Trophoblast cell (in vitro differentiated cells and primary cell): Measurements from ENCODE around the gene RGL1.

Experiments
- DNase-seq, 2 donors: peaks; one replicate each; pipeline ENCODE4 v3.0.0-alpha.2; 2016
- H2AFZ ChIP-seq: 2 replicates; pipeline ENCODE4 v1.6.1; 2013; ENCODE audit warnings: low read length, moderate library complexity, mild to moderate bottlenecking; ENCODE audit not compliant: insufficient read depth, poor library complexity
- H2AK5ac ChIP-seq: 2 replicates; pipeline ENCODE4 v1.6.1; 2013; ENCODE audit warnings: mild to moderate bottlenecking, low read length
- H2BK120ac ChIP-seq: 2 replicates; pipeline ENCODE4 v1.6.1; 2013; ENCODE audit warnings: low read length, mild to moderate bottlenecking, moderate library complexity; ENCODE audit not compliant: insufficient read depth, poor library complexity
- H2BK12ac ChIP-seq: 2 replicates; pipeline ENCODE4 v1.6.1; 2013; ENCODE audit warnings: mild to moderate bottlenecking, low read length, moderate library complexity
- H2BK5ac ChIP-seq: 2 replicates; pipeline ENCODE4 v1.6.1; 2013; ENCODE audit warnings: low read length, low read depth, moderate library complexity, mild to moderate bottlenecking; ENCODE audit not compliant: poor library complexity
- H3K14ac ChIP-seq: 2 replicates; pipeline ENCODE4 v1.6.1; 2013; ENCODE audit warnings: mild to moderate bottlenecking, low read length
- H3K18ac ChIP-seq: 2 replicates; pipeline ENCODE4 v1.6.1; 2013; ENCODE audit warnings: mild to moderate bottlenecking, low read length
- H3K23ac ChIP-seq: 2 replicates; pipeline ENCODE4 v1.6.1; 2013; ENCODE audit warnings: low read length
- H3K27ac ChIP-seq: 2 replicates; pipeline ENCODE4 v1.5.1; 2013; ENCODE audit warnings: low read depth, mild to moderate bottlenecking, inconsistent platforms, low read length, moderate library complexity
- H3K27me3 ChIP-seq: 2 replicates; pipeline ENCODE4 v1.6.1; 2013; ENCODE audit warnings: inconsistent platforms, mild to moderate bottlenecking, low read length, moderate library complexity; ENCODE audit not compliant: insufficient read depth
- H3K36me3 ChIP-seq, 2 experiments: 1 replicate in 1 of 2; 2 replicates in 1 of 2; pipeline ENCODE4 v1.6.1; 2013; ENCODE audit warnings: low read length in 2 of 2, mild to moderate bottlenecking in 2 of 2, moderate library complexity in 1 of 2; ENCODE audit not compliant: insufficient read depth in 2 of 2, control insufficient read depth in 1 of 2
- H3K4ac ChIP-seq: 2 replicates; pipeline ENCODE4 v1.6.1; 2013; ENCODE audit warnings: low read depth, mild to moderate bottlenecking, low read length, moderate library complexity
- H3K4me1 ChIP-seq, 2 experiments: 1 replicate in 1 of 2; 2 replicates in 1 of 2; pipeline ENCODE4 v1.6.1; 2013; ENCODE audit warnings: low read length in 2 of 2, mild to moderate bottlenecking in 2 of 2, moderate library complexity in 1 of 2; ENCODE audit not compliant: insufficient read depth in 2 of 2, control insufficient read depth in 1 of 2
- H3K4me2 ChIP-seq: 2 replicates; pipeline ENCODE4 v1.6.1; 2013; ENCODE audit warnings: inconsistent platforms, mild to moderate bottlenecking, low read length, moderate library complexity
- H3K4me3 ChIP-seq: 2 replicates; pipeline ENCODE4 v1.5.1; 2013; ENCODE audit warnings: mild to moderate bottlenecking, low read depth, low read length, inconsistent platforms
- H3K79me1 ChIP-seq: one replicate; pipeline ENCODE4 v1.6.1; 2013; ENCODE audit warnings: low read length
- H3K79me2 ChIP-seq: 2 replicates; pipeline ENCODE4 v1.6.1; 2013; ENCODE audit warnings: low read length, mild to moderate bottlenecking; ENCODE audit not compliant: control insufficient read depth, insufficient read depth, poor library complexity
- H3K9ac ChIP-seq: 2 replicates; pipeline ENCODE4 v1.6.1; 2013; ENCODE audit warnings: mild to moderate bottlenecking, low read length
- H3K9me3 ChIP-seq: 2 replicates; pipeline ENCODE4 v1.6.1; 2013; ENCODE audit warnings: low read depth, mild to moderate bottlenecking, control low read depth, inconsistent platforms, low read length; ENCODE audit not compliant: insufficient read depth
- H4K12ac ChIP-seq: 2 replicates; pipeline ENCODE4 v1.6.1; 2013; ENCODE audit warnings: low read depth, mild to moderate bottlenecking, low read length, moderate library complexity
- H4K8ac ChIP-seq: 2 replicates; pipeline ENCODE4 v1.6.1; 2013; ENCODE audit warnings: low read depth, mild to moderate bottlenecking, low read length, moderate library complexity
- H4K91ac ChIP-seq: one replicate; pipeline ENCODE4 v1.6.1; 2013; ENCODE audit warnings: low read depth, mild to moderate bottlenecking, low read length, moderate library complexity
- WGBS: extraction: QIAGEN DNeasy Blood & Tissue Kit; methylation state at CpG from one replicate; pipeline ENCODE4 v1.1.7; 2013; ENCODE audit warnings: missing lambda C conversion rate; ENCODE audit not compliant: insufficient read length, insufficient coverage; ENCODE audit errors: extremely low coverage; 5-methylcytosine and 5-hydroxymethylcytosine counted together

The RGL1 gene

GRCh38 chr1:183821889-183822611 is 17.1 kb downstream of the RGL1 start:
- H3K9me3 ChIP-seq: no peaks in the 10 kb centered on the region
- no peak overlapping the region for H3K9ac ChIP-seq
- H3K4me3 ChIP-seq: no peak overlapping the region
- no peak overlapping the region for H2AFZ ChIP-seq
- H3K4ac ChIP-seq: no peak overlapping the region
- H2AK5ac ChIP-seq: no peak overlapping the region
- H2BK120ac ChIP-seq: no peak overlapping the region
- H4K91ac ChIP-seq: no peak overlapping the region
- H2BK5ac ChIP-seq: no peak overlapping the region
- no peaks in the 10 kb centered on the region for H3K27me3 ChIP-seq
- H3K79me1 ChIP-seq: no peaks in the 10 kb centered on the region
- H3K18ac ChIP-seq: no peak overlapping the region
- no peak overlapping the region for H3K27ac ChIP-seq
- H3K4me2 ChIP-seq: no peak overlapping the region
- no peaks in the 10 kb centered on the region for H3K36me3 ChIP-seq
- no peak overlapping the region for H4K12ac ChIP-seq
- peaks cover 0 to 4% of the 10 kb centered on the region in 2 experiments for H3K4me1 ChIP-seq
- DNase-seq: no peak
- H2BK12ac ChIP-seq: no peak overlapping the region
- H3K23ac ChIP-seq: no peak overlapping the region
- WGBS: no CpG with 5 or more reads among the region's 3 CpGs
- H4K8ac ChIP-seq: no peak overlapping the region
- H3K79me2 ChIP-seq: no peaks in the 10 kb centered on the region
- H3K14ac ChIP-seq: no peak overlapping the region

GRCh38 chr1:183824291-183824690 is 19.4 kb downstream of the RGL1 start:
- H3K36me3 ChIP-seq: no peaks in the 10 kb centered on the region
- H3K14ac ChIP-seq: no peak overlapping the region
- H3K27ac ChIP-seq: no peak overlapping the region
- no peak overlapping the region for H3K4ac ChIP-seq
- no peaks in the 10 kb centered on the region for H3K9me3 ChIP-seq
- H3K79me1 ChIP-seq: no peaks in the 10 kb centered on the region
- no CpG with 5 or more reads among the region's 1 CpG for WGBS
- H3K18ac ChIP-seq: no peak overlapping the region
- no peak for DNase-seq
- no peak overlapping the region for H3K9ac ChIP-seq
- H2BK12ac ChIP-seq: no peak overlapping the region
- H4K12ac ChIP-seq: no peak overlapping the region
- H3K27me3 ChIP-seq: no peaks in the 10 kb centered on the region
- no peak overlapping the region for H3K4me3 ChIP-seq
- peaks cover 2% of the 10 kb centered on the region in 2 experiments for H3K4me1 ChIP-seq
- H3K23ac ChIP-seq: no peak overlapping the region
- H3K4me2 ChIP-seq: no peak overlapping the region
- H2BK5ac ChIP-seq: no peak overlapping the region
- H3K79me2 ChIP-seq: no peaks in the 10 kb centered on the region
- H2AK5ac ChIP-seq: no peak overlapping the region
- H4K8ac ChIP-seq: no peak overlapping the region
- H4K91ac ChIP-seq: no peak overlapping the region
- H2BK120ac ChIP-seq: no peak overlapping the region
- H2AFZ ChIP-seq: no peak overlapping the region

GRCh38 chr1:183827801-183828200 is 22.9 kb downstream of the RGL1 start:
- no peak overlapping the region for H2BK5ac ChIP-seq

GRCh38 chr1:183830389-183830788 is 25.5 kb downstream of the RGL1 start:
- no peaks in the 10 kb centered on the region for H3K27me3 ChIP-seq
- H4K12ac ChIP-seq: no peak overlapping the region
- no peak overlapping the region for H4K91ac ChIP-seq
- no peak overlapping the region for H3K14ac ChIP-seq
- H3K36me3 ChIP-seq: no peaks in the 10 kb centered on the region
- H3K9ac ChIP-seq: no peak overlapping the region
- H3K79me2 ChIP-seq: no peaks in the 10 kb centered on the region
- H2BK120ac ChIP-seq: no peak overlapping the region
- H2AK5ac ChIP-seq: no peak overlapping the region
- no peaks in the 10 kb centered on the region for H3K79me1 ChIP-seq
- WGBS: no CpG with 5 or more reads among the region's 1 CpG
- H3K4me3 ChIP-seq: no peak overlapping the region
- H3K9me3 ChIP-seq: no peaks in the 10 kb centered on the region
- peaks cover 0 to 2% of the 10 kb centered on the region in 2 experiments for H3K4me1 ChIP-seq
- H2BK12ac ChIP-seq: no peak overlapping the region
- H2AFZ ChIP-seq: no peak overlapping the region
- DNase-seq: no peak
- no peak overlapping the region for H3K4ac ChIP-seq
- no peak overlapping the region for H3K18ac ChIP-seq
- H2BK5ac ChIP-seq: no peak overlapping the region
- H3K27ac ChIP-seq: no peak overlapping the region
- H3K23ac ChIP-seq: no peak overlapping the region
- H3K4me2 ChIP-seq: no peak overlapping the region
- H4K8ac ChIP-seq: no peak overlapping the region

More at GRCh38 chr1:183827801-183828200, 22.9 kb downstream of the RGL1 start:
- H3K36me3 ChIP-seq: no peaks in the 10 kb centered on the region
- no peak overlapping the region for H2AK5ac ChIP-seq
- H3K79me1 ChIP-seq: no peaks in the 10 kb centered on the region
- H2BK12ac ChIP-seq: no peak overlapping the region
- H3K9me3 ChIP-seq: no peaks in the 10 kb centered on the region
- no peak overlapping the region for H3K9ac ChIP-seq
- H4K8ac ChIP-seq: no peak overlapping the region
- no peak overlapping the region for H3K4ac ChIP-seq
- H3K23ac ChIP-seq: no peak overlapping the region
- no peaks in the 10 kb centered on the region for H3K79me2 ChIP-seq
- no peak overlapping the region for H3K4me3 ChIP-seq
- H3K4me1 ChIP-seq: peaks cover 0 to 2% of the 10 kb centered on the region in 2 experiments
- no peak overlapping the region for H4K12ac ChIP-seq
- peak in 1 of 2 donors; percentile 11 for DNase-seq
- H4K91ac ChIP-seq: no peak overlapping the region
- no peak overlapping the region for H3K27ac ChIP-seq
- no peak overlapping the region for H3K14ac ChIP-seq
- no peak overlapping the region for H2AFZ ChIP-seq
- no peaks in the 10 kb centered on the region for H3K27me3 ChIP-seq
- no peak overlapping the region for H3K18ac ChIP-seq
- H2BK120ac ChIP-seq: no peak overlapping the region
- H3K4me2 ChIP-seq: no peak overlapping the region
